GM18517 (cell line): ENCODE data around the gene RFX5.

ENCODE experiments used
- ATAC-seq: cut with Tn5 transposase; IDR thresholded peaks from one replicate; pipeline ENCODE4 v1.9.1; 2021; ENCODE audit warnings: mild to moderate bottlenecking, moderate library complexity; ENCODE audit not compliant: unreplicated experiment

The RFX5 gene

GRCh38 chr1:151325231-151325630 lies 21.8 kb downstream of the RFX5 start:
- no peak for ATAC-seq

GRCh38 chr1:151324390-151324930 lies 22.6 kb downstream of the RFX5 start:
- no peak for ATAC-seq

GRCh38 chr1:151318975-151319374 lies 28.1 kb downstream of the RFX5 start:
- no peak for ATAC-seq

- no peak for ATAC-seq
Measured at GRCh38 chr1:151315565-151316235, 31.4 kb downstream of the RFX5 start.

GRCh38 chr1:151314137-151314875 lies 32.7 kb downstream of the RFX5 start:
- no peak for ATAC-seq

GRCh38 chr1:151313501-151313900 lies 33.6 kb downstream of the RFX5 start:
- ATAC-seq: no peak

GRCh38 chr1:151312826-151313225 lies 34.2 kb downstream of the RFX5 start:
- ATAC-seq: no peak

GRCh38 chr1:151312411-151312810 lies 34.6 kb downstream of the RFX5 start:
- ATAC-seq: no peak

- ATAC-seq: no peak
Measured at GRCh38 chr1:151311589-151312331, 35.3 kb downstream of the RFX5 start.

GRCh38 chr1:151311011-151311410 lies 36.0 kb downstream of the RFX5 start:
- no peak for ATAC-seq

GRCh38 chr1:151309811-151310323 lies 37.2 kb downstream of the RFX5 start:
- ATAC-seq: no peak

- ATAC-seq: no peak
Measured at GRCh38 chr1:151294742-151295462, 52.1 kb downstream of the RFX5 start.

GRCh38 chr1:151293093-151293492 lies 54.0 kb downstream of the RFX5 start:
- no peak for ATAC-seq

GRCh38 chr1:151292207-151293030 lies 54.6 kb downstream of the RFX5 start:
- ATAC-seq: no peak

GRCh38 chr1:151290709-151291303 lies 56.2 kb downstream of the RFX5 start:
- no peak for ATAC-seq
